ENCODE data around the gene FAM120B. TPM values are rescaled to one million over a fixed set of nuclear protein-coding genes. Genes with fewer than 3 reads are reported as not detected.
"Not testable (repeated sequence)": the region's sequence is repeated elsewhere in the genome, so short reads cannot be mapped to it uniquely, and the experiment has no call there.

Gene FAM120B
- total RNA-seq, 2 donors from 2014 or later = 25.1 to 28.5 TPM

- Histone ChIP-seq H3K4me3 (no peak overlapping the region), H3K27ac (no peak overlapping the region), H3K36me3 (no peaks in the 10 kb centered on the region), H3K9me3 (no peaks in the 10 kb centered on the region), H3K9ac (ENCODE audit: low read depth in 2 of 2, low read length in 2 of 2) (no peak overlapping the region), H3K27me3 (no peaks in the 10 kb centered on the region), H3K4me1 (no peaks in the 10 kb centered on the region)
- no peak for TF ChIP-seq CTCF (IDR thresholded peaks at IDR 0.05)
- DNase-seq = no peak
- intact Hi-C loops (cut with DNase I) = no loop called here
These were observed 8.4 kb downstream of the FAM120B start for GRCh38 chr6:170314983-170315382.

DNA sequence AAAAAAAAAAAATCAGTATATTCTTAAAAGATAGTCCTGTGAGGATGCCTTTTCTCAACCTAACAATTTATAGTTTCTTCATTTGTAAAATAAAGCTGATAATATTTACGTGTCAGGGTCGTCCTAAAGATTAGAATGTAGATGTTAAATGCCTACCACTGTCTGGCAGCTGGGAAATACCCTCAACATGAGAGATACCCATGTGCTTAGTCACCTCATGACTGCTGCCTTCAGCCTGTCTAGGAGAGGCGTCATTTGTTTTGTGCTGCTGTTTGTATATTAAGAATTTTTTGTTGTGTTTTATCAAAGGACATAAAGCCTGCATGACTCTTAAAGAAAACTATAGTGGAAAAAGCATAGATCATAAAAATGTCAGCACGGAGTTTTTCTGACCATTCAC is 9.5 kb downstream of the FAM120B start:
- DNase-seq = no peak
- no peak for TF ChIP-seq CTCF (IDR thresholded peaks at IDR 0.05)
- H3K27me3 ChIP-seq = no peaks in the 10 kb centered on the region
- no peak overlapping the region for H3K27ac ChIP-seq
- intact Hi-C loops (cut with DNase I) = no loop called here
- H3K9me3 ChIP-seq = no peaks in the 10 kb centered on the region
- no peak overlapping the region for H3K4me3 ChIP-seq
- no peaks in the 10 kb centered on the region for H3K36me3 ChIP-seq
- no peak overlapping the region for H3K9ac ChIP-seq (ENCODE audit: low read depth in 2 of 2, low read length in 2 of 2)
- H3K4me1 ChIP-seq = no peaks in the 10 kb centered on the region

GRCh38 chr6:170317076-170317475 is 10.5 kb downstream of the FAM120B start:
- no peak overlapping the region for H3K27ac ChIP-seq
- H3K9ac ChIP-seq (ENCODE audit: low read depth in 2 of 2, low read length in 2 of 2) = no peak overlapping the region
- DNase-seq = no peak
- H3K9me3 ChIP-seq = no peaks in the 10 kb centered on the region
- no peaks in the 10 kb centered on the region for H3K36me3 ChIP-seq
- H3K27me3 ChIP-seq = no peaks in the 10 kb centered on the region
- no peak for TF ChIP-seq CTCF (IDR thresholded peaks at IDR 0.05)
- intact Hi-C loops (cut with DNase I) = no loop called here
- no peaks in the 10 kb centered on the region for H3K4me1 ChIP-seq
- no peak overlapping the region for H3K4me3 ChIP-seq

DNA sequence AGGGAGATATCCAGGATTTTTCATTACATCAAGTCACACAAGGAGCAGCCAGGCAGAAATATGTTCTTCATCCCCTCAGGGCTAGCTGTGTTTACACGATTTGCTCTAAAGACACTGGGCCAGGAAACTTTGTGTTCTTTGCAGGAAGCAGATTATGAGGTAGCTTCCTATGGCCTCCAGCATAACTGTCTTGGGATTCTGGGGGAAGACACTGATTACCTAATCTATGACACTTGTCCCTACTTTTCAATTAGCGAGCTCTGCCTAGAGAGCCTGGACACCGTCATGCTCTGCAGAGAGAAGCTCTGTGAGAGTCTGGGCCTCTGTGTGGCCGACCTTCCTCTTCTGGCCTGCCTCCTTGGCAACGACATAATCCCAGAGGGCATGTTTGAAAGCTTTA is 11.2 kb downstream of the FAM120B start:
- DNase-seq = no peak
- no peak overlapping the region for H3K27ac ChIP-seq
- no peaks in the 10 kb centered on the region for H3K4me1 ChIP-seq
- H3K9ac ChIP-seq (ENCODE audit: low read depth in 2 of 2, low read length in 2 of 2) = no peak overlapping the region
- H3K27me3 ChIP-seq = no peaks in the 10 kb centered on the region
- TF ChIP-seq CTCF (IDR thresholded peaks at IDR 0.05) = no peak
- no peaks in the 10 kb centered on the region for H3K9me3 ChIP-seq
- intact Hi-C loops (cut with DNase I) = no loop called here
- no peaks in the 10 kb centered on the region for H3K36me3 ChIP-seq
- no peak overlapping the region for H3K4me3 ChIP-seq

DNA sequence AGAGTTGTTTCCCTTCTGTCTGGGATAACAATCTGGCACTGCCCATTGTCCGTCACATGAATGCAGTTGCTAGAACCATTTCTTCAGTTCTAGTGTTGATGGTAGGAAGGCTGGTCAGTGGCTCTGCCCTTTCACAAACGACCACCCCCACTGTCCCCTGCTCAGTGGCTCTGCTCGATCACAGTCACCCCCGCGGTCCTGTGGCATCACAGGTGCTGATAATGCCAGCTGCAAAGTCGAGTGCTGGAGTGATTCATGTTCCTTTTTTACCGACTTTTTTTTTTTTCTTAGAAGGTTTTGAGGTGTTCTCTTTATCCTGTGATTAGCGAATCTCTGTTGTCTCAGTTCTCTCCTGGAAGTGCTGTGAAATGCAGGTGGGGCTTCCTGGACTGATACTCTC is 22.8 kb downstream of the FAM120B start:
- Histone ChIP-seq H3K9ac (ENCODE audit: low read depth in 2 of 2, low read length in 2 of 2) (no peak overlapping the region), H3K36me3 (peaks cover 6% of the 10 kb centered on the region), H3K27me3 (no peaks in the 10 kb centered on the region), H3K4me1 (no peaks in the 10 kb centered on the region), H3K9me3 (no peaks in the 10 kb centered on the region), H3K27ac (no peak overlapping the region), H3K4me3 (no peak overlapping the region)
- intact Hi-C loops (cut with DNase I) = no loop called here
- DNase-seq = no peak
- no peak for TF ChIP-seq CTCF (IDR thresholded peaks at IDR 0.05)

- H3K9me3 ChIP-seq; H3K27me3 ChIP-seq; H3K4me1 ChIP-seq; DNase-seq; H3K27ac ChIP-seq; H3K4me3 ChIP-seq; intact Hi-C loops (cut with DNase I); H3K9ac ChIP-seq (ENCODE audit: low read depth in 2 of 2, low read length in 2 of 2); H3K36me3 ChIP-seq: not testable (repeated sequence)
These were observed 28.6 kb downstream of the FAM120B start for GRCh38 chr6:170335199-170335598.
